Stomach (tissue), 9 donors: Measurements from ENCODE around the gene ABCA13. TPM values are rescaled to one million over a fixed set of nuclear protein-coding genes. Genes with fewer than 3 reads are reported as not detected.

ENCODE experiments used
- DNase-seq, 2 donors: peaks; one replicate each; pipeline versions ENCODE4 v3.0.0 to v3.0.0-alpha.2; 2013 to 2019
- H3K27ac ChIP-seq, 5 donors: fragments of 200-600 bp in 4 of 5; sonication (generic) in 4 of 5; one replicate each; pipeline ENCODE4 v1.5.1; 2013 to 2019; ENCODE audit warnings: mild to moderate bottlenecking in 1 of 5, moderate library complexity in 1 of 5
- H3K27me3 ChIP-seq, 3 donors: fragments of 200-600 bp; sonication (generic); one replicate each; pipeline ENCODE4 v1.5.1; 2017 to 2019; ENCODE audit warnings: mixed run types in 1 of 3
- H3K36me3 ChIP-seq, 4 donors: fragments of 200-600 bp; sonication (generic); 1 replicate in 3 of 4; 2 replicates in 1 of 4; pipeline ENCODE4 v1.5.1; 2016 to 2019
- H3K4me1 ChIP-seq, 4 donors: fragments of 200-600 bp; sonication (generic); one replicate each; pipeline ENCODE4 v1.5.1; 2016 to 2019
- H3K4me3 ChIP-seq, 4 donors: fragments of 200-600 bp; sonication (generic) in 3 of 4; one replicate each; pipeline ENCODE4 v1.5.1; 2016 to 2019; ENCODE audit warnings: mild to moderate bottlenecking in 1 of 4
- H3K9me3 ChIP-seq, 4 donors: fragments of 200-600 bp; sonication (generic); one replicate each; pipeline ENCODE4 v1.5.1; 2016 to 2019
- EP300 ChIP-seq: sonication (generic); formaldehyde crosslinking; IDR thresholded peaks from one replicate; pipeline ENCODE4 v1.6.1; 2017; ENCODE audit warnings: antibody characterized with exemption
- POLR2A ChIP-seq, 4 donors: fragments of 450-650 bp; IDR thresholded peaks; one replicate each; pipeline ENCODE4 v1.6.1; 2016; ENCODE audit warnings: antibody characterized with exemption in 4 of 4, control low read depth in 2 of 4, mild to moderate bottlenecking in 1 of 4, moderate library complexity in 1 of 4
- POLR2AphosphoS5 ChIP-seq, 3 donors: sonication (generic); formaldehyde crosslinking; IDR thresholded peaks; one replicate each; pipeline ENCODE4 v1.6.1; 2016; ENCODE audit warnings: antibody characterized with exemption in 3 of 3
- WGBS, 5 donors: extraction: QIAGEN DNeasy Blood & Tissue Kit in 3 of 5; methylation state at CpG; one replicate each; pipeline versions ENCODE4 v1.1.5 to v1.1.7; 2013 to 2018; 5-methylcytosine and 5-hydroxymethylcytosine counted together
- intact Hi-C: fragments of 100-400 bp; cut with DNase I; formaldehyde crosslinking; loops from one replicate; pipeline ENCODE4 v1.15.1; 2023; ENCODE audit warnings: low total_unique reads
- polyA plus RNA-seq, 3 donors: library from polyadenylated mRNA; stranded (reverse); fragments of 200-250 nt; gene quantifications; one replicate each; pipeline ENCODE4 v1.2.3, GENCODE V29; 2013
- total RNA-seq, 5 donors: library from RNA; depleted of rRNA; stranded (reverse); fragments of >200 nt; gene quantifications; one replicate each; pipeline versions ENCODE4 v1.1.0 to v1.2.3, GENCODE V29; 2014 to 2016
- TF ChIP-seq, protein P1 (sequence below), 7 experiments: fragments of 450-650 bp in 4 of 7; fragments of 200-600 bp in 3 of 7; sonication (generic) in 3 of 7; IDR thresholded peaks; one replicate each; pipeline ENCODE4 v1.5.1; 2016 to 2019; ENCODE audit warnings: antibody characterized with exemption in 7 of 7, control low read depth in 2 of 7, mild to moderate bottlenecking in 1 of 7
- donor health status: healthy with polysubstance abuse.
- donor health status: Bipolar disorder and iron deficiency.
- donor health status: healthy.

The ABCA13 gene
- total and polyA plus RNA-seq, 8 donors: under 0.01 to 0.92 (median 0.50) TPM; not detected in 5

DNA sequence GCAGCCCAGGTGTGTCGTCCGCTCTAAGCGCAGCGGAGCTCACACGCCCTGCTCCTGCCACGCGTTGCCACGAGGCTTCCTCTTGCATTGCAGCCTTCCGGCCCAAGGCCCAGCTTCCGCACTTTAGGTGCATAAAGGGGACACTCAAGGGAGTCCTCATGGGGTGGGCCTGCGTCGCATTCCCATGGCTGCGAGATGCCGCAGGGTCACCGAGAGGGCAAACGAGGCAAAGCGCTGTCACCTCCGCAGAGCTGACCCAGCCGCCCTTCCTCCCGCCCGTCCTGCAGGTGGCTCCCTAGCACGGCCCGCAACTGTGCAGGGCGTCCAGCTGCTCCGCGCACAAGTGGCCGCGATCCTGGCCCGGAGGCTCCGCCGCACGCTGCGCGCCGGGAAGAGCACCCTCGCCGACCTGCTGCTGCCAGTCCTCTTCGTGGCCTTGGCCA, 283.5 kb downstream of the ABCA13 start:
- TF ChIP-seq, protein P1, sequence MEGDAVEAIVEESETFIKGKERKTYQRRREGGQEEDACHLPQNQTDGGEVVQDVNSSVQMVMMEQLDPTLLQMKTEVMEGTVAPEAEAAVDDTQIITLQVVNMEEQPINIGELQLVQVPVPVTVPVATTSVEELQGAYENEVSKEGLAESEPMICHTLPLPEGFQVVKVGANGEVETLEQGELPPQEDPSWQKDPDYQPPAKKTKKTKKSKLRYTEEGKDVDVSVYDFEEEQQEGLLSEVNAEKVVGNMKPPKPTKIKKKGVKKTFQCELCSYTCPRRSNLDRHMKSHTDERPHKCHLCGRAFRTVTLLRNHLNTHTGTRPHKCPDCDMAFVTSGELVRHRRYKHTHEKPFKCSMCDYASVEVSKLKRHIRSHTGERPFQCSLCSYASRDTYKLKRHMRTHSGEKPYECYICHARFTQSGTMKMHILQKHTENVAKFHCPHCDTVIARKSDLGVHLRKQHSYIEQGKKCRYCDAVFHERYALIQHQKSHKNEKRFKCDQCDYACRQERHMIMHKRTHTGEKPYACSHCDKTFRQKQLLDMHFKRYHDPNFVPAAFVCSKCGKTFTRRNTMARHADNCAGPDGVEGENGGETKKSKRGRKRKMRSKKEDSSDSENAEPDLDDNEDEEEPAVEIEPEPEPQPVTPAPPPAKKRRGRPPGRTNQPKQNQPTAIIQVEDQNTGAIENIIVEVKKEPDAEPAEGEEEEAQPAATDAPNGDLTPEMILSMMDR (IDR thresholded peaks at IDR 0.05): no peak
- TF ChIP-seq EP300: no peak
- no peak for TF ChIP-seq POLR2AphosphoS5 (IDR thresholded peaks at IDR 0.05)
- no peak for TF ChIP-seq POLR2A (IDR thresholded peaks at IDR 0.05)
- intact Hi-C loops: no loop called here
- Histone ChIP-seq H3K27ac (no peak overlapping the region), H3K4me1 (no peaks in the 10 kb centered on the region), H3K36me3 (no peaks in the 10 kb centered on the region), H3K4me3 (no peak overlapping the region), H3K9me3 (peaks cover 0 to 8% (median 0%) of the 10 kb centered on the region in 4 donors), H3K27me3 (no peaks in the 10 kb centered on the region)
- WGBS, 5 donors: 63 to 92% (median 87%) methylated on average over 32 to 38 of the region's 38 CpGs
- no peak for DNase-seq

DNA sequence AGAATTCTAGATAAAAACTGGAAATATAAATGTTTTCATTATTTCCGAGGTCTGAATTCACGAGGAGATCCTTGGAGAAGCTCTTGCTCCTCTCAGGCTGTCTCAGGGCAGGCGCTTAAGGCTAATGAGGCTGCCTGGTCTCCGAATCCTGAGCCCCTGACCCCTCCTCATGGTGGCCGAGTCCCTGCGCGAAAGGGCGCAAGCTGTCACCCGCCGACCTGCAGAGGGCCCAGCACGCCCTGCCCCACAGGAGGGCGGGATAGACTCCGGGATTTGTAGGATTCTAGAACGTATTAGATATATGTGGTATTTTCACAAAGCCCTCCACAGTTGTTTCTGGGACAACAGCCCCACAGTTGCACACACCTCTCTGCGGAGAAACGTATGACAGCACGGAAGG, 284.1 kb downstream of the ABCA13 start:
- intact Hi-C loops: no loop called here
- whole genome bisulfite sequencing, 5 donors: 72 to 86% (median 86%) methylated on average over 14 to 17 of the region's 17 CpGs

DNA sequence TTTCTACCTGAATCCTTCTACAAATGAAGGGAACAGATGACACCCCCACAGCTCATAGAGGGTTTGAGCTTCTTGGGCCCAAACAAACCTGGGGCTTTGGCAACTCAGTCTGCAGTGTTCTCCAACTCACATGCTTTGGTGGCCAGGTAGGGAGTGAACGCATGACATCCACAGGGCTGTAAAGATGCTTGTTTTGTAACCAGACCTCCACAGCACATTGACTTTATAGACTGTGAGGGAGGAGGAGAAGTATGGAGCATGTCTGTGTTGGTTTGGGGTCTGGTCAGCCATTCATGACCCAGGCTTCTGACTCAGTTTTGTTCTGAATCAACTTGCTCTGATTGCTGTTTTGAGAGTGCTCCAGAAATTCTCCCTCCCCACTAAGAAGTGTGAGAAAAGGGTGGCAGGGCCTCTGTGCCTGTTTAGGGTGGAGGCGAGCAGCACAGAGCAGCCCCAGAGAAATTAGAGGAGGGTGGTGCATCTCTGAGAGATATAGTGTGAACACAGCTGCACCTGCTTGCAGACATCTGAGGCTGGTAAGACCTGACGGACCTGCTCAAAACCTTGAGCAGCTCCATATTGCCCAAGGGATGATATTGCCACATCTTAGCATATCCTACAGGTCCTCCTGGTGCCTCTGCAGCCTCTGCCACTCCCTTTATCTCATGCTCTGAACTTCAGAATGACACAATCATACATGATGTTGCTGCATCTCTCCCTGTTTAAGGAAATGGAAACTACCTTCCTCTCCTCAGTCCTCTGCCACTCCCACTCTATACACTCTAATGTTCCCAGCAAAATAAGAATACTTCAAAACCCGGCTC, 287.7 kb downstream of the ABCA13 start:
- Histone ChIP-seq H3K27me3 (no peaks in the 10 kb centered on the region), H3K36me3 (no peaks in the 10 kb centered on the region), H3K27ac (no peak overlapping the region), H3K4me3 (no peak overlapping the region), H3K9me3 (peaks cover 0 to 8% (median 0%) of the 10 kb centered on the region in 4 donors), H3K4me1 (no peaks in the 10 kb centered on the region)
- intact Hi-C loops: no loop called here
- no peak for DNase-seq
- no peak for TF ChIP-seq EP300
- TF ChIP-seq, protein P1 (IDR thresholded peaks at IDR 0.05): no peak
- no peak for TF ChIP-seq POLR2A (IDR thresholded peaks at IDR 0.05)
- TF ChIP-seq POLR2AphosphoS5 (IDR thresholded peaks at IDR 0.05): no peak
- 67 to 75% (median 68%) methylated on average over 4 of the region's 4 CpGs for WGBS, 5 donors

More for the DNA sequence above, 284.1 kb downstream of the ABCA13 start:
- H3K4me3 ChIP-seq: no peak overlapping the region
- no peak for TF ChIP-seq POLR2A (IDR thresholded peaks at IDR 0.05)
- peaks cover 0 to 8% (median 0%) of the 10 kb centered on the region in 4 donors for H3K9me3 ChIP-seq
- H3K36me3 ChIP-seq: no peaks in the 10 kb centered on the region
- no peaks in the 10 kb centered on the region for H3K27me3 ChIP-seq
- no peak overlapping the region for H3K27ac ChIP-seq
- DNase-seq: no peak
- H3K4me1 ChIP-seq: no peaks in the 10 kb centered on the region

DNA sequence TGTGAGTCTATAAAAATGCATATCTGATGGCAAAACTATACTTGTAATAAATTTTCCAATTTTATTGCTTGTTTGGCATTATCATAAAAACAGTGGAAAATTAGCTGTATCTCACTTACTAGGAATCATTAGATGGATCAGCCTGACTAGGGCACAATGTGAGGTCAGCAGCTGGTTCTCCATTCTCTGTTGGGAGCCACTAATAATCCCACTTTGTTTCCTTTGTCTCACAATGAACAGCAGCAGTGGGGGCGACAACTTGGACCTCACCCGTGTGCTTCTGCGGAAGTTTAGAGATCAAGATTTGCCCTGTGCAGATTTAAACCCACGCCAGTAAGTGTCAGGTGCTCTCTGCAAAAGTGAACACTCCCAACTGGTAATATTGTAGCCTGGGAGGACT, 295.5 kb downstream of the ABCA13 start:
- Histone ChIP-seq H3K36me3 (no peaks in the 10 kb centered on the region), H3K27ac (no peak overlapping the region), H3K9me3 (no peaks in the 10 kb centered on the region), H3K4me1 (no peaks in the 10 kb centered on the region), H3K4me3 (no peak overlapping the region), H3K27me3 (no peaks in the 10 kb centered on the region)
- no peak for DNase-seq
- intact Hi-C loops: no loop called here
- WGBS, 5 donors: 72 to 86% (median 79%) methylated on average over 4 of the region's 4 CpGs
- TF ChIP-seq EP300: no peak
- TF ChIP-seq, protein P1 (IDR thresholded peaks at IDR 0.05): no peak
- TF ChIP-seq POLR2A (IDR thresholded peaks at IDR 0.05): no peak
- TF ChIP-seq POLR2AphosphoS5 (IDR thresholded peaks at IDR 0.05): no peak

DNA sequence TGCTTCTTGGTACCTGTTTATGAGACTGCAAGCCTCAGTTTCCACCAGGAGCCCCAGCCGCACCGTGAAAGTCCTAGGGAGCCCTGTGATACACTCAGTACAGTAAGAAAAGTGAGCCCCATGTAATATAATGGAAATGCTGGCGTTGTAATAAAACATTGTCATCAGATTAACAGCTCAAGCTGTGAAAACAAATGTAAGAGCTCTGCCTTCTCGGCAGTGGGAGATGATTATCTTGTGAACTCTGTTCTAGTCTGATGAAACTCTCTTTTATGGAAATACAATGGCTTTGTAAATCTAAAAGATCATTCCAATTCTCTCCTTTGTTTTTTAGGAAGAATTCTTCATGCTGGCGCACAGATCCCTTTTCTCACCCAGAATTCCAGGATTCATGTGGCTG, 299.9 kb downstream of the ABCA13 start:
- intact Hi-C loops: no loop called here
- Histone ChIP-seq H3K9me3 (peaks cover 0 to 1% (median 0%) of the 10 kb centered on the region in 4 donors), H3K4me1 (no peaks in the 10 kb centered on the region), H3K27ac (no peak overlapping the region), H3K4me3 (no peak overlapping the region), H3K36me3 (no peaks in the 10 kb centered on the region), H3K27me3 (no peaks in the 10 kb centered on the region)
- DNase-seq: no peak
- WGBS, 5 donors: 53 to 62% (median 59%) methylated on average over 5 of the region's 5 CpGs
- TF ChIP-seq POLR2AphosphoS5 (IDR thresholded peaks at IDR 0.05) (no peak), EP300 (no peak), POLR2A (IDR thresholded peaks at IDR 0.05) (no peak)
- TF ChIP-seq, protein P1 (IDR thresholded peaks at IDR 0.05): no peak
